A549 (cell line): Measurements from ENCODE around the gene TPCN1. TPM values are rescaled to one million over a fixed set of nuclear protein-coding genes. Genes with fewer than 3 reads are reported as not detected.

Experiments
- ATAC-seq, 2 experiments: fragments of 200-7000 bp in 1 of 2; fragments of >200 bp in 1 of 2; cut with Nextera tagmentation in 1 of 2; cut with Tn5 transposase in 1 of 2; 3 replicates each; pipeline versions ENCODE4 v1.8.0 to v1.9.1; 2018 to 2020; ENCODE audit warnings: mild to moderate bottlenecking in 1 of 2, moderate library complexity in 1 of 2
- CTCF ChIA-PET: fragments of 300-600 bp; sonication (Branson Sonifier 250); formaldehyde crosslinking; extraction: SDS; loops from one replicate; lab custom pipeline; 2021; ENCODE audit warnings: antibody characterized with exemption, inconsistent platforms; lab: Yijun Ruan, JAX
- POLR2A ChIA-PET: fragments of 350-600 bp; formaldehyde crosslinking; extraction: SDS; loops from one replicate; lab custom pipeline; 2021; ENCODE audit warnings: antibody characterized with exemption, inconsistent platforms; lab: Yijun Ruan, JAX
- DNase-seq, 2 experiments: peaks; one replicate each; pipeline versions ENCODE4 v3.0.0 to v3.0.0-alpha.2; 2011 to 2016; ENCODE audit warnings: low read depth in 1 of 2, low spot score in 1 of 2
- FAIRE-seq: peaks from 2 replicates; lab custom pipeline; 2011; peaks lifted over from hg19 to GRCh38; lab: Jason Lieb, UNC
- H3K27ac ChIP-seq, 2 experiments: fragments of >200 bp; sonication (Bioruptor Twin); formaldehyde crosslinking; 3 replicates each; pipeline ENCODE4 v1.5.1; 2016 to 2017
- H3K4me1 ChIP-seq: fragments of >200 bp; sonication (Bioruptor Twin); formaldehyde crosslinking; 3 replicates; pipeline ENCODE4 v1.6.1; 2016
- H3K4me2 ChIP-seq: fragments of >200 bp; sonication (Bioruptor Twin); formaldehyde crosslinking; 3 replicates; pipeline ENCODE4 v1.6.1; 2016
- H3K4me3 ChIP-seq: fragments of >200 bp; sonication (Bioruptor Twin); formaldehyde crosslinking; 3 replicates; pipeline ENCODE4 v1.5.1; 2016
- H3K9me3 ChIP-seq: fragments of >200 bp; sonication (Bioruptor Twin); formaldehyde crosslinking; 3 replicates; pipeline ENCODE4 v1.6.1; 2016
- CEBPB ChIP-seq, 2 experiments: fragments of >200 bp in 1 of 2; sonication (Bioruptor Twin) in 1 of 2; formaldehyde crosslinking in 1 of 2; IDR thresholded peaks; 2 replicates each; pipeline ENCODE4 v1.6.1; 2012 to 2016
- EHF ChIP-seq: fragments of 250-450 bp; sonication (Bioruptor Pico); IDR thresholded peaks from 2 replicates; pipeline ENCODE4 v1.5.0; 2020; ENCODE audit warnings: mild to moderate bottlenecking
- EHMT2 ChIP-seq: fragments of 200-600 bp; sonication (generic); IDR thresholded peaks from 2 replicates; pipeline ENCODE4 v1.6.1; 2016; ENCODE audit warnings: antibody characterized with exemption, low read depth, mild to moderate bottlenecking, moderate library complexity
- ESRRA ChIP-seq: fragments of 150-350 bp; IDR thresholded peaks from 2 replicates; pipeline ENCODE4 v1.6.1; 2014; ENCODE audit warnings: mild to moderate bottlenecking, low read length, borderline replicate concordance
- FOSL2 ChIP-seq, 2 experiments: fragments of 450-650 bp in 1 of 2; fragments of >200 bp in 1 of 2; sonication (Bioruptor Twin) in 1 of 2; formaldehyde crosslinking; IDR thresholded peaks; 2 replicates each; pipeline versions ENCODE4 v1.5.0 to v1.6.1; 2016 to 2020; ENCODE audit warnings: mild to moderate bottlenecking in 1 of 2, moderate library complexity in 1 of 2
- HOXA7 ChIP-seq: fragments of 250-450 bp; sonication (Bioruptor Pico); IDR thresholded peaks from 2 replicates; pipeline ENCODE4 v1.5.0; 2020; ENCODE audit warnings: mild to moderate bottlenecking, moderate library complexity
- HOXB13 ChIP-seq: fragments of 250-450 bp; sonication (Bioruptor Pico); IDR thresholded peaks from 2 replicates; pipeline ENCODE4 v1.5.0; 2020; ENCODE audit warnings: low read depth, mild to moderate bottlenecking, moderate library complexity
- MAFK ChIP-seq: fragments of 450-650 bp; IDR thresholded peaks from 2 replicates; pipeline ENCODE4 v1.6.1; 2014; ENCODE audit not compliant: partially characterized antibody
- MYC ChIP-seq: IDR thresholded peaks from 2 replicates; pipeline ENCODE4 v1.6.1; 2012; ENCODE audit warnings: mild to moderate bottlenecking, inconsistent platforms, low read length, improper control_type of control experiment, borderline replicate concordance
- NFE2L2 ChIP-seq: fragments of 150-350 bp; conservative IDR thresholded peaks from 2 replicates; pipeline ENCODE4 v1.6.1; 2014; ENCODE audit warnings: low read length
- NPAS2 ChIP-seq: fragments of 250-450 bp; sonication (Bioruptor Pico); IDR thresholded peaks from 2 replicates; pipeline ENCODE4 v1.8.0; 2022; ENCODE audit warnings: mild to moderate bottlenecking, moderate library complexity, borderline replicate concordance
- NR3C1 ChIP-seq: fragments of >200 bp; sonication (Bioruptor Twin); formaldehyde crosslinking; IDR thresholded peaks from 3 replicates; pipeline ENCODE4 v1.6.1; 2017
- POLR2AphosphoS2 ChIP-seq: conservative IDR thresholded peaks from 2 replicates; pipeline ENCODE4 v1.6.1; 2012; ENCODE audit warnings: low read length, improper control_type of control experiment, inconsistent platforms
- RAD21 ChIP-seq, 2 experiments: fragments of >200 bp in 1 of 2; sonication (Bioruptor Twin) in 1 of 2; formaldehyde crosslinking in 1 of 2; IDR thresholded peaks in 1 of 2; conservative IDR thresholded peaks in 1 of 2; 2 replicates in 1 of 2; 3 replicates in 1 of 2; pipeline ENCODE4 v1.6.1; 2012 to 2018; ENCODE audit warnings: inconsistent platforms in 1 of 2
- RFX5 ChIP-seq: fragments of 450-650 bp; IDR thresholded peaks from 2 replicates; pipeline ENCODE4 v1.7.1; 2014; ENCODE audit warnings: antibody characterized with exemption, mild to moderate bottlenecking, moderate library complexity
- RNF2 ChIP-seq: fragments of 200-600 bp; sonication (generic); IDR thresholded peaks from 2 replicates; pipeline ENCODE4 v1.6.1; 2016; ENCODE audit warnings: low read depth, mild to moderate bottlenecking, antibody characterized with exemption, moderate library complexity, borderline replicate concordance
- SMC3 ChIP-seq: fragments of >200 bp; sonication (Bioruptor Twin); formaldehyde crosslinking; IDR thresholded peaks from 3 replicates; pipeline ENCODE4 v1.6.1; 2018; ENCODE audit warnings: inconsistent platforms
- SREBF2 ChIP-seq: fragments of 450-650 bp; IDR thresholded peaks from 2 replicates; pipeline ENCODE4 v1.6.1; 2014; ENCODE audit warnings: mild to moderate bottlenecking, moderate library complexity
- TP53 ChIP-seq: fragments of 250-450 bp; sonication (Bioruptor Pico); IDR thresholded peaks from 2 replicates; pipeline ENCODE4 v1.5.0; 2021; ENCODE audit warnings: mild to moderate bottlenecking, moderate library complexity
- ZC3H11A ChIP-seq: fragments of 450-650 bp; IDR thresholded peaks from 2 replicates; pipeline ENCODE4 v1.6.1; 2014; ENCODE audit warnings: antibody characterized with exemption, mild to moderate bottlenecking
- ZFP36 ChIP-seq: fragments of 450-650 bp; IDR thresholded peaks from 2 replicates; pipeline ENCODE4 v1.6.1; 2014; ENCODE audit warnings: borderline replicate concordance; ENCODE audit not compliant: partially characterized antibody
- ZNF302 ChIP-seq: fragments of 250-450 bp; sonication (Bioruptor Pico); IDR thresholded peaks from 2 replicates; pipeline ENCODE4 v1.9.0; 2021; ENCODE audit warnings: inconsistent platforms, mild to moderate bottlenecking, moderate library complexity
- WGBS: methylation state at CpG from one replicate; pipeline ENCODE4 v1.1.6; 2017; ENCODE audit errors: missing lambda C conversion rate; 5-methylcytosine and 5-hydroxymethylcytosine counted together
- polyA plus RNA-seq, 4 experiments: library from polyadenylated mRNA; depleted of rRNA in 3 of 4; stranded (reverse); fragments of >200 nt; fragmentation: RNase III in 1 of 4; extraction: RNeasy Plus Mini Kit Qiagen cat#74134 plus additional on column Dnase treatment in 1 of 4; gene quantifications; 2 replicates in 3 of 4; 3 replicates in 1 of 4; pipeline ENCODE4 v1.2.3, GENCODE V29; 2011 to 2017
- TF ChIP-seq, protein P1 (sequence below): fragments of 250-450 bp; sonication (Bioruptor Pico); IDR thresholded peaks from 2 replicates; pipeline ENCODE4 v1.5.0; 2020; ENCODE audit warnings: low read depth, mild to moderate bottlenecking, moderate library complexity
- TF ChIP-seq, protein P2 (sequence below): fragments of 150-350 bp; IDR thresholded peaks from 2 replicates; pipeline ENCODE4 v1.6.1; 2014; ENCODE audit warnings: low read depth, mild to moderate bottlenecking, low read length
- TF ChIP-seq, protein P3 (sequence below): fragments of 250-450 bp; sonication (Bioruptor Pico); IDR thresholded peaks from 2 replicates; pipeline ENCODE4 v1.5.0; 2021; ENCODE audit warnings: mild to moderate bottlenecking, moderate library complexity, borderline replicate concordance
- TF ChIP-seq, protein P4 (sequence below): fragments of >200 bp; sonication (Bioruptor Twin); formaldehyde crosslinking; IDR thresholded peaks from 3 replicates; pipeline ENCODE4 v1.6.1; 2016
- TF ChIP-seq, protein P5 (sequence below): IDR thresholded peaks from 2 replicates; pipeline ENCODE4 v1.6.1; 2012; ENCODE audit warnings: low read depth, borderline replicate concordance

Gene TPCN1
- polyA plus RNA-seq, 2 of the 4 experiments (the other 2 are of a cell fraction) = 21.9 to 24.1 TPM

DNA sequence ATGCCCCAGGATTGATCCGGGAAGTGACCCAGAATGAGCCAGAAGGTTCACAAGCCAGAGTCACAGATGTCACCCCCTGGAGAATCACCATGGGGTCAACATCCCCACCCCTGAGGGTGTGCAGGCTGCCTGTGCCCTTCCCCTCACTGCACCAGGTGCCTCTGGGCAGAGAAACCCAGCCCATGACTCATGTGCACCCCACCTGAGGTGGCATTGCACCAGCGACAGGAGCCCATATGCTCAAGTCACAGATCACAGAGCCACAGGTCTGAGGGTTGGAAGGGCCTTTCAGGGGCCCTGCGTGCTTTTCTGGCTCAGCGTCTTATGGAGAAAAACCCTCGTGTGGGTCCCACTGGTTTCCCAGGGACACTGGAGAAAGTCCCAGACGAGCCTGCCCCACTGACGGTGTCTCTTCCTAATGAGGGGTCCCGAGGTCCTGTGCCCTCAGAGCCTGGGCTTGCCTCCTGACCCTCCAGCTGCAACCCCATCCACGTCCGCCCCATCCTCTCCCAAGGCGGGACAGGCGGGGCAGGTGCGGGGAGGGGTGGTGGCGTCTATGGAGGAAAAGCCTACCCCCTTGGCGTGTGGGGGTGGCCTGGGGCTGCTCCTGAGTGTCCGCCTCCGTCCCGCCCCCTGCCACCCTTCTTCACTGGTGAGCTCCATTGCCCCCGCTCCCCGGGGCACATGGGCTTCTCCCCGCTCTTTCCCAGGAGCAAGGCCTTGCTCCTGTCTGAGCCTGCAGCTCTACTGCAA, 66.1 kb downstream of the TPCN1 start:
- Histone ChIP-seq H3K4me1 (no peaks in the 10 kb centered on the region), H3K4me2 (no peak overlapping the region), H3K4me3 (no peak overlapping the region), H3K27ac (no peak overlapping the region), H3K9me3 (no peaks in the 10 kb centered on the region)
- no peak for ATAC-seq
- WGBS = 93% methylated on average over 21 of the region's 21 CpGs
- POLR2A ChIA-PET = no interaction called here
- CTCF ChIA-PET = no interaction called here
- TF ChIP-seq, protein P1, sequence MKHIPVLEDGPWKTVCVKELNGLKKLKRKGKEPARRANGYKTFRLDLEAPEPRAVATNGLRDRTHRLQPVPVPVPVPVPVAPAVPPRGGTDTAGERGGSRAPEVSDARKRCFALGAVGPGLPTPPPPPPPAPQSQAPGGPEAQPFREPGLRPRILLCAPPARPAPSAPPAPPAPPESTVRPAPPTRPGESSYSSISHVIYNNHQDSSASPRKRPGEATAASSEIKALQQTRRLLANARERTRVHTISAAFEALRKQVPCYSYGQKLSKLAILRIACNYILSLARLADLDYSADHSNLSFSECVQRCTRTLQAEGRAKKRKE (CRISPR knock-in tag) = no peak
- TF ChIP-seq ESRRA (no peak), FOSL2 (IDR thresholded peaks at IDR 0.05) (no peak), FOSL2 (CRISPR knock-in tag; IDR thresholded peaks at IDR 0.05) (no peak), POLR2AphosphoS2 (no peak), NFE2L2 (no peak), EHMT2 (no peak), RAD21 (conservative IDR thresholded peaks at IDR 0.05 in 1 of 2, IDR thresholded peaks at IDR 0.05 in 1 of 2) (no peak), EHF (CRISPR knock-in tag) (no peak), HOXB13 (CRISPR knock-in tag) (no peak), RFX5 (no peak), NR3C1 (no peak), MAFK (no peak), SMC3 (no peak), MYC (no peak), TP53 (CRISPR knock-in tag) (no peak), NPAS2 (no peak), ZNF302 (CRISPR knock-in tag) (no peak)
- TF ChIP-seq, protein P2, sequence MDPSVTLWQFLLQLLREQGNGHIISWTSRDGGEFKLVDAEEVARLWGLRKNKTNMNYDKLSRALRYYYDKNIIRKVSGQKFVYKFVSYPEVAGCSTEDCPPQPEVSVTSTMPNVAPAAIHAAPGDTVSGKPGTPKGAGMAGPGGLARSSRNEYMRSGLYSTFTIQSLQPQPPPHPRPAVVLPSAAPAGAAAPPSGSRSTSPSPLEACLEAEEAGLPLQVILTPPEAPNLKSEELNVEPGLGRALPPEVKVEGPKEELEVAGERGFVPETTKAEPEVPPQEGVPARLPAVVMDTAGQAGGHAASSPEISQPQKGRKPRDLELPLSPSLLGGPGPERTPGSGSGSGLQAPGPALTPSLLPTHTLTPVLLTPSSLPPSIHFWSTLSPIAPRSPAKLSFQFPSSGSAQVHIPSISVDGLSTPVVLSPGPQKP = no peak
- TF ChIP-seq, protein P3, sequence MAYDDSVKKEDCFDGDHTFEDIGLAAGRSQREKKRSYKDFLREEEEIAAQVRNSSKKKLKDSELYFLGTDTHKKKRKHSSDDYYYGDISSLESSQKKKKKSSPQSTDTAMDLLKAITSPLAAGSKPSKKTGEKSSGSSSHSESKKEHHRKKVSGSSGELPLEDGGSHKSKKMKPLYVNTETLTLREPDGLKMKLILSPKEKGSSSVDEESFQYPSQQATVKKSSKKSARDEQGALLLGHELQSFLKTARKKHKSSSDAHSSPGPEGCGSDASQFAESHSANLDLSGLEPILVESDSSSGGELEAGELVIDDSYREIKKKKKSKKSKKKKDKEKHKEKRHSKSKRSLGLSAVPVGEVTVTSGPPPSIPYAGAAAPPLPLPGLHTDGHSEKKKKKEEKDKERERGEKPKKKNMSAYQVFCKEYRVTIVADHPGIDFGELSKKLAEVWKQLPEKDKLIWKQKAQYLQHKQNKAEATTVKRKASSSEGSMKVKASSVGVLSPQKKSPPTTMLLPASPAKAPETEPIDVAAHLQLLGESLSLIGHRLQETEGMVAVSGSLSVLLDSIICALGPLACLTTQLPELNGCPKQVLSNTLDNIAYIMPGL = no peak
- TF ChIP-seq, all 56 proteins: peak for 0
- FAIRE-seq (no peak), DNase-seq (no peak)

DNA sequence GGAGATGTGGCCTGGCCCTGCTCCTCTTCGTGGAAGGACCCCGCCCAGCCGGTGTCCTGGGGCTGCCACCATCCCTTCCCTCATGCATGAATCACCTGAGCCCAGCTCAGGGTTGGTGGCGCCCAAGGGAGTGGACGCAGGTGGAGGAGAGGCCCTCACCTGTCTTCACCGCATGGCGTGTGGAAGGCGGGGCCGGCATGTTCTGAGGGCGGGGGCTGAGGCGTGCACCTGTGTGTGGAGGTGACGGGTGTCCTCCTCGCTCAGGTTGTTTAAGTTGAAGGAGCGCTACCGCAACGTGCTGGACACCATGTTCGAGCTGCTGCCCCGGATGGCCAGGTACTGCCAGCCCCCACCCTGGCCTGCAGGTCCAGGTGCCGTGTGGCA, 66.6 kb downstream of the TPCN1 start:
- no peaks in the 10 kb centered on the region for H3K4me1 ChIP-seq
- no peak overlapping the region for H3K27ac ChIP-seq
- WGBS = 97% methylated on average over 18 of the region's 19 CpGs
- ATAC-seq = no peak
- no peak overlapping the region for H3K4me3 ChIP-seq
- DNase-seq = no peak
- no peaks in the 10 kb centered on the region for H3K9me3 ChIP-seq
- no peak for FAIRE-seq
- ChIA-PET POLR2A (no interaction called here), CTCF (no interaction called here)
- H3K4me2 ChIP-seq = no peak overlapping the region
- TF ChIP-seq SREBF2 = no peak
- TF ChIP-seq, protein P4, sequence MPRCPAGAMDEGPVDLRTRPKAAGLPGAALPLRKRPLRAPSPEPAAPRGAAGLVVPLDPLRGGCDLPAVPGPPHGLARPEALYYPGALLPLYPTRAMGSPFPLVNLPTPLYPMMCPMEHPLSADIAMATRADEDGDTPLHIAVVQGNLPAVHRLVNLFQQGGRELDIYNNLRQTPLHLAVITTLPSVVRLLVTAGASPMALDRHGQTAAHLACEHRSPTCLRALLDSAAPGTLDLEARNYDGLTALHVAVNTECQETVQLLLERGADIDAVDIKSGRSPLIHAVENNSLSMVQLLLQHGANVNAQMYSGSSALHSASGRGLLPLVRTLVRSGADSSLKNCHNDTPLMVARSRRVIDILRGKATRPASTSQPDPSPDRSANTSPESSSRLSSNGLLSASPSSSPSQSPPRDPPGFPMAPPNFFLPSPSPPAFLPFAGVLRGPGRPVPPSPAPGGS = no peak
- TF ChIP-seq ZFP36 = no peak
- no peak for TF ChIP-seq CEBPB (IDR thresholded peaks at IDR 0.05)
- TF ChIP-seq HOXA7 = no peak
- TF ChIP-seq ZC3H11A = no peak
- TF ChIP-seq, protein P5, sequence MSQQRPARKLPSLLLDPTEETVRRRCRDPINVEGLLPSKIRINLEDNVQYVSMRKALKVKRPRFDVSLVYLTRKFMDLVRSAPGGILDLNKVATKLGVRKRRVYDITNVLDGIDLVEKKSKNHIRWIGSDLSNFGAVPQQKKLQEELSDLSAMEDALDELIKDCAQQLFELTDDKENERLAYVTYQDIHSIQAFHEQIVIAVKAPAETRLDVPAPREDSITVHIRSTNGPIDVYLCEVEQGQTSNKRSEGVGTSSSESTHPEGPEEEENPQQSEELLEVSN = no peak
- no peak for TF ChIP-seq RNF2
- TF ChIP-seq, protein P2 = no peak
